ENCODE data around the gene DAZ4.
"Not testable (repeated sequence)": the region's sequence is repeated elsewhere in the genome, so short reads cannot be mapped to it uniquely, and the experiment has no call there.

DAZ4 gene

GRCh38 chrY:24833619-24834018 lies at the start of gene DAZ4:
TSS of gene DAZ4 (plus strand) at chrY:24833919. CDS start at chrY:24834127, 208 bp downstream.
- DNase-seq, result not testable (repeated sequence)

GRCh38 chrY:24813293-24813692 lies 20.4 kb upstream of the DAZ4 start, which contains the start of gene DAZ3:
TSS of gene DAZ3 (minus strand) at chrY:24813393. CDS start at chrY:24813185, 208 bp downstream.
- not testable (repeated sequence) for DNase-seq

GRCh38 chrY:24821836-24822235 lies 11.9 kb upstream of the DAZ4 start:
- DNase-seq, result not testable (repeated sequence)

GRCh38 chrY:24824184-24824879 lies 9.4 kb upstream of the DAZ4 start:
- not testable (repeated sequence) for DNase-seq

GRCh38 chrY:24825069-24825468 lies 8.7 kb upstream of the DAZ4 start:
- not testable (repeated sequence) for DNase-seq

Data from NCI-H1930 (cell line).